K562 (cell line): ENCODE measurements around the gene WDR47. TPM values are rescaled to one million over a fixed set of nuclear protein-coding genes. Genes with fewer than 3 reads are reported as not detected.

Experiments
- ARHGAP35 ChIP-seq: fragments of 450-650 bp; IDR thresholded peaks from 2 replicates; pipeline ENCODE4 v1.6.1; 2018; ENCODE audit not compliant: partially characterized antibody
- BCLAF1 ChIP-seq, 2 experiments: fragments of 450-650 bp in 1 of 2; IDR thresholded peaks; 2 replicates each; pipeline ENCODE4 v1.6.1; 2011 to 2017; ENCODE audit warnings: low read depth in 2 of 2, antibody characterized with exemption in 1 of 2, borderline replicate concordance in 1 of 2, low read length in 1 of 2, mild to moderate bottlenecking in 1 of 2, mixed read lengths in 1 of 2; ENCODE audit not compliant: control insufficient read depth in 1 of 2
- BRD9 ChIP-seq: fragments of 450-650 bp; IDR thresholded peaks from 2 replicates; pipeline ENCODE4 v1.6.1; 2018; ENCODE audit warnings: low read depth; ENCODE audit not compliant: partially characterized antibody
- CBX3 ChIP-seq, 2 experiments: IDR thresholded peaks; 1 replicate in 1 of 2; 2 replicates in 1 of 2; pipeline ENCODE4 v1.6.1; 2012; ENCODE audit warnings: inconsistent platforms in 2 of 2, low read length in 2 of 2, borderline replicate concordance in 1 of 2, control low read depth in 1 of 2
- CBX8 ChIP-seq: fragments of 200-600 bp; sonication (generic); IDR thresholded peaks from 2 replicates; pipeline ENCODE4 v1.6.1; 2012; ENCODE audit warnings: borderline replicate concordance, mixed run types, low read depth, mild to moderate bottlenecking, moderate library complexity, mixed read lengths, low read length, control low read depth, inconsistent platforms; ENCODE audit not compliant: poor library complexity, severe bottlenecking; ENCODE audit errors: extremely low read depth
- EWSR1 ChIP-seq: fragments of 450-650 bp; IDR thresholded peaks from 2 replicates; pipeline ENCODE4 v1.6.1; 2018; ENCODE audit warnings: borderline replicate concordance, mild to moderate bottlenecking, low read depth, moderate library complexity; ENCODE audit not compliant: partially characterized antibody
- HMGN3 ChIP-seq: IDR thresholded peaks from 2 replicates; pipeline ENCODE4 v1.6.1; 2011; ENCODE audit warnings: borderline replicate concordance, low read depth, mild to moderate bottlenecking, mixed read lengths, low read length; ENCODE audit not compliant: insufficient read length; ENCODE audit errors: extremely low read depth
- MCM5 ChIP-seq: fragments of 450-650 bp; IDR thresholded peaks from 2 replicates; pipeline ENCODE4 v1.6.1; 2016; ENCODE audit warnings: low read depth
- MYBL2 ChIP-seq, 2 experiments: fragments of 450-650 bp in 1 of 2; sonication (generic) in 1 of 2; formaldehyde crosslinking in 1 of 2; IDR thresholded peaks; 2 replicates each; pipeline versions ENCODE4 v1.6.1 to v1.8.1; 2017 to 2022; ENCODE audit warnings: borderline replicate concordance in 1 of 2, inconsistent platforms in 1 of 2, low read depth in 1 of 2, mild to moderate bottlenecking in 1 of 2, missing genetic modification reagents in 1 of 2, moderate library complexity in 1 of 2
- PHTF2 ChIP-seq: fragments of 250-450 bp; sonication (Bioruptor Pico); IDR thresholded peaks from 2 replicates; pipeline ENCODE4 v1.5.0; 2021; ENCODE audit warnings: mild to moderate bottlenecking
- POLR2AphosphoS2 ChIP-seq: IDR thresholded peaks from 2 replicates; pipeline ENCODE4 v1.6.1; 2012; ENCODE audit warnings: low read length, improper control_type of control experiment
- PPARD ChIP-seq: fragments of 250-450 bp; sonication (Bioruptor Pico); IDR thresholded peaks from 2 replicates; pipeline ENCODE4 v1.8.0; 2022; ENCODE audit warnings: inconsistent platforms, mild to moderate bottlenecking, moderate library complexity
- PRPF4 ChIP-seq: fragments of 200-400 bp; formaldehyde crosslinking; IDR thresholded peaks from one replicate; pipeline ENCODE4 v1.6.1; 2017; ENCODE audit warnings: low read length, low read depth, mild to moderate bottlenecking; ENCODE audit not compliant: insufficient read depth, poor library complexity, severe bottlenecking
- TAL1 ChIP-seq: fragments of 450-650 bp; IDR thresholded peaks from 2 replicates; pipeline ENCODE4 v1.6.1; 2016; ENCODE audit warnings: mild to moderate bottlenecking
- TARDBP ChIP-seq: fragments of 450-650 bp; IDR thresholded peaks from 2 replicates; pipeline ENCODE4 v1.6.1; 2016
- WHSC1 ChIP-seq: IDR thresholded peaks from one replicate; pipeline ENCODE4 v1.6.1; 2012; ENCODE audit warnings: low read length, control low read depth, inconsistent platforms
- ZBTB12 ChIP-seq: fragments of 250-450 bp; sonication (Bioruptor Pico); IDR thresholded peaks from 2 replicates; pipeline ENCODE4 v1.4.0; 2020
- ZKSCAN1 ChIP-seq: fragments of 150-350 bp; IDR thresholded peaks from 2 replicates; pipeline ENCODE4 v1.6.1; 2016; ENCODE audit warnings: low read depth, low read length
- ZKSCAN3 ChIP-seq: fragments of 250-450 bp; sonication (Bioruptor Pico); IDR thresholded peaks from 2 replicates; pipeline ENCODE4 v1.4.0; 2020
- ZNF263 ChIP-seq: sonication (generic); formaldehyde crosslinking; IDR thresholded peaks from 2 replicates; pipeline ENCODE4 v1.8.0; 2022; ENCODE audit warnings: mild to moderate bottlenecking, missing genetic modification reagents, borderline replicate concordance
- ZNF354B ChIP-seq: fragments of 250-450 bp; sonication (Bioruptor Pico); IDR thresholded peaks from 2 replicates; pipeline ENCODE4 v1.4.0; 2020
- ZNF511 ChIP-seq: sonication (generic); formaldehyde crosslinking; IDR thresholded peaks from 2 replicates; pipeline ENCODE4 v1.8.0; 2022; ENCODE audit warnings: mild to moderate bottlenecking, missing genetic modification reagents
- polyA plus RNA-seq, 8 experiments: library from polyadenylated mRNA; depleted of rRNA in 4 of 8; stranded (reverse) in 5 of 8; unstranded in 3 of 8; fragments of >200 nt; fragmentation: Nextera tagmentation in 2 of 8; fragmentation: Illumina TruSeq in 1 of 8; extraction: Ambion mirVana in 2 of 8; extraction: Trizol in 1 of 8; gene quantifications; 2 replicates each; pipeline versions ENCODE4 v1.2.1 to v1.2.3, GENCODE V29; 2011 to 2014; ENCODE audit warnings: inconsistent platforms in 1 of 8, missing spikeins in 1 of 8
- total RNA-seq, 7 experiments: library from RNA; depleted of rRNA in 6 of 7; stranded (reverse); fragments of >200 nt in 6 of 7; fragmentation: Illumina TruSeq in 2 of 7; extraction: Trizol in 2 of 7; gene quantifications; 2 replicates each; pipeline versions ENCODE4 v1.2.1 to v1.2.3, GENCODE V29; 2011 to 2021; ENCODE audit warnings: low replicate concordance in 1 of 7

The WDR47 gene
- total and polyA plus RNA-seq, 9 of the 15 experiments (the other 6 are each of a cell fraction or from before 2014, with no cell fraction given) = 1.3 to 10.1 (median 4.9) TPM

GRCh38 chr1:109075531-109076490 lies 33.9 kb upstream of the WDR47 start, which contains the start of gene TAF13 (continued):
- no peak; a peak in 1 of 4 replicates for TF ChIP-seq BCLAF1 (IDR thresholded peaks at IDR 0.05; ENCODE audit: borderline replicate concordance in 1 of 2, control insufficient read depth in 1 of 2, low read depth in 2 of 2, low read length in 1 of 2)
- TF ChIP-seq ZNF511 (CRISPR knock-in tag) = peak; percentile 89; the same call in 1 of the 2 replicates
- TF ChIP-seq MCM5 = no peak
- no peak for TF ChIP-seq MYBL2 (IDR thresholded peaks at IDR 0.05; ENCODE audit: low read depth)
- TF ChIP-seq MYBL2 (CRISPR knock-in tag; IDR thresholded peaks at IDR 0.05; ENCODE audit: borderline replicate concordance) = no peak
- peak; percentile 88 for TF ChIP-seq ZBTB12 (CRISPR knock-in tag)
- peak; percentile 90; the same call in 1 of the 2 replicates for TF ChIP-seq POLR2AphosphoS2
- TF ChIP-seq HMGN3 = peak; percentile 67
- TF ChIP-seq TAL1 = no peak
- TF ChIP-seq CBX3 (IDR thresholded peaks at IDR 0.05; ENCODE audit: borderline replicate concordance in 1 of 2, low read length in 2 of 2) = no peak
- TF ChIP-seq WHSC1 = no peak
- TF ChIP-seq EWSR1 = no peak
- no peak for TF ChIP-seq CBX8
- TF ChIP-seq PHTF2 (CRISPR knock-in tag) = peak; percentile 66; the same call in 1 of the 2 replicates
- TF ChIP-seq BRD9 = peak; percentile 30
- TF ChIP-seq ZKSCAN3 (CRISPR knock-in tag) = no peak
- TF ChIP-seq PPARD (CRISPR knock-in tag) = no peak
- TF ChIP-seq TARDBP = no peak; the same call in 1 of the 2 replicates
- no peak for TF ChIP-seq ARHGAP35
- no peak; the same call in none of the 2 replicates for TF ChIP-seq ZNF263 (CRISPR knock-in tag)
- no peak for TF ChIP-seq PRPF4
- no peak; the same call in 1 of the 2 replicates for TF ChIP-seq ZKSCAN1
- TF ChIP-seq ZNF354B (CRISPR knock-in tag) = no peak
